Measurements from ENCODE around the gene UBL4B.

Gene UBL4B

DNA sequence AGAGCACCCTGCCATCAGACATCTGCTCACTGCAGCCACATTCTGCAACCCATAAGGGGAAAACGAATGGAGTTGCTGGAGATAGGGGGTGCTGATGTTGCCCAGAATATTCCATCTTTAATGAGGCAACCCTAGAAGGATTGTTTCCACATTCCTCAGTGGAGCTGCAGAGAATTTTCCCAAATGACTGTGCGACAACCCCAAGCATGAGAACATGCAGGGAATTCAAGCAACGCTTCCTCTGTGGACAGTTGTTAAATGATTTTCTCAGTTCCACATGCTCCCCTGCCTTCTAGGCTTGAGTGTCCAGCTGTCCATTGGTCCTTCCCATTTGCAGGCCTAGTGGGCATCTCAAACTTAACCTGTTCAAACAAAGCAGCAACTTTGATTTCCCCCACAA is 20.5 kb upstream of the UBL4B start:
- Histone ChIP-seq H3K9me3 (ENCODE audit: low read length) (no peaks in the 10 kb centered on the region), H3K4me1 (ENCODE audit: insufficient read depth, low read length, severe bottlenecking) (no peaks in the 10 kb centered on the region), H3K27ac (ENCODE audit: low read depth, low read length, poor library complexity, severe bottlenecking) (no peak overlapping the region), H3K79me2 (ENCODE audit: insufficient read depth, low read length) (no peaks in the 10 kb centered on the region), H4K20me1 (ENCODE audit: insufficient read depth, low read length) (no peaks in the 10 kb centered on the region), H3K4me3 (ENCODE audit: low read depth, low read length, poor library complexity, severe bottlenecking) (no peak overlapping the region), H3K9ac (ENCODE audit: low read length) (no peak overlapping the region), H3F3A (ENCODE audit: insufficient read depth, low read length) (no peaks in the 10 kb centered on the region), H3K4me2 (ENCODE audit: low read length) (no peak overlapping the region), H3K36me3 (ENCODE audit: insufficient read depth, low read length) (no peaks in the 10 kb centered on the region), H3K9me2 (ENCODE audit: low read depth, low read length) (no peaks in the 10 kb centered on the region), H3K27me3 (ENCODE audit: insufficient read depth, low read length) (no peaks in the 10 kb centered on the region), H2AFZ (ENCODE audit: low read length) (no peak overlapping the region)
- no peak for TF ChIP-seq EZH2 (IDR thresholded peaks at IDR 0.05; ENCODE audit: borderline replicate concordance, low read length)
- TF ChIP-seq, protein P1, sequence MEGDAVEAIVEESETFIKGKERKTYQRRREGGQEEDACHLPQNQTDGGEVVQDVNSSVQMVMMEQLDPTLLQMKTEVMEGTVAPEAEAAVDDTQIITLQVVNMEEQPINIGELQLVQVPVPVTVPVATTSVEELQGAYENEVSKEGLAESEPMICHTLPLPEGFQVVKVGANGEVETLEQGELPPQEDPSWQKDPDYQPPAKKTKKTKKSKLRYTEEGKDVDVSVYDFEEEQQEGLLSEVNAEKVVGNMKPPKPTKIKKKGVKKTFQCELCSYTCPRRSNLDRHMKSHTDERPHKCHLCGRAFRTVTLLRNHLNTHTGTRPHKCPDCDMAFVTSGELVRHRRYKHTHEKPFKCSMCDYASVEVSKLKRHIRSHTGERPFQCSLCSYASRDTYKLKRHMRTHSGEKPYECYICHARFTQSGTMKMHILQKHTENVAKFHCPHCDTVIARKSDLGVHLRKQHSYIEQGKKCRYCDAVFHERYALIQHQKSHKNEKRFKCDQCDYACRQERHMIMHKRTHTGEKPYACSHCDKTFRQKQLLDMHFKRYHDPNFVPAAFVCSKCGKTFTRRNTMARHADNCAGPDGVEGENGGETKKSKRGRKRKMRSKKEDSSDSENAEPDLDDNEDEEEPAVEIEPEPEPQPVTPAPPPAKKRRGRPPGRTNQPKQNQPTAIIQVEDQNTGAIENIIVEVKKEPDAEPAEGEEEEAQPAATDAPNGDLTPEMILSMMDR (IDR thresholded peaks at IDR 0.05; ENCODE audit: low read length), result no peak

DNA sequence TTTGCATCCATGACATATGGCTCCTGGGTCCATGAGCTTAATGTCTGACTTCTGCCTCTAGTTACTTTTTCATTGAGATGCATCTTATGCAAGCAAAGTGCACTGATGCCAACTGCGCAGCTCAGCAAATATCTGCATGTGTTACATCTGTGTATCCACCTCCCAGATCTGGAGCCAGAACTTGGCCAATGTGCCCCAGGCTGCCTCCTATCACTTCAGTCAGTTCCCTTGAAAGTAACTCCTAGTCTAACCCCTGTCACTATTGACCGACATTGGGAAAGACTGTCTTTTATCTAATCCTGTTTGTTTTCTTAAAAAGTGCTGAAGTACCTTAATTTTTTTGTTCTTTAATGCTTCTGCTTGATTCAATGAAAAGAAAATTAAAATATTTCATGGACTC is 19.3 kb upstream of the UBL4B start:
- H3K4me1 ChIP-seq (ENCODE audit: insufficient read depth, low read length, severe bottlenecking), result no peaks in the 10 kb centered on the region
- no peak overlapping the region for H3K4me2 ChIP-seq (ENCODE audit: low read length)
- no peaks in the 10 kb centered on the region for H3F3A ChIP-seq (ENCODE audit: insufficient read depth, low read length)
- H2AFZ ChIP-seq (ENCODE audit: low read length), result no peak overlapping the region
- no peaks in the 10 kb centered on the region for H3K9me3 ChIP-seq (ENCODE audit: low read length)
- H3K27ac ChIP-seq (ENCODE audit: low read depth, low read length, poor library complexity, severe bottlenecking), result no peak overlapping the region
- H3K9me2 ChIP-seq (ENCODE audit: low read depth, low read length), result no peaks in the 10 kb centered on the region
- H3K36me3 ChIP-seq (ENCODE audit: insufficient read depth, low read length), result no peaks in the 10 kb centered on the region
- H3K4me3 ChIP-seq (ENCODE audit: low read depth, low read length, poor library complexity, severe bottlenecking), result no peak overlapping the region
- no peaks in the 10 kb centered on the region for H4K20me1 ChIP-seq (ENCODE audit: insufficient read depth, low read length)
- H3K9ac ChIP-seq (ENCODE audit: low read length), result no peak overlapping the region
- H3K27me3 ChIP-seq (ENCODE audit: insufficient read depth, low read length), result no peaks in the 10 kb centered on the region
- no peaks in the 10 kb centered on the region for H3K79me2 ChIP-seq (ENCODE audit: insufficient read depth, low read length)
- TF ChIP-seq EZH2 (IDR thresholded peaks at IDR 0.05; ENCODE audit: borderline replicate concordance, low read length), result no peak
- TF ChIP-seq, protein P1 (IDR thresholded peaks at IDR 0.05; ENCODE audit: low read length), result no peak

DNA sequence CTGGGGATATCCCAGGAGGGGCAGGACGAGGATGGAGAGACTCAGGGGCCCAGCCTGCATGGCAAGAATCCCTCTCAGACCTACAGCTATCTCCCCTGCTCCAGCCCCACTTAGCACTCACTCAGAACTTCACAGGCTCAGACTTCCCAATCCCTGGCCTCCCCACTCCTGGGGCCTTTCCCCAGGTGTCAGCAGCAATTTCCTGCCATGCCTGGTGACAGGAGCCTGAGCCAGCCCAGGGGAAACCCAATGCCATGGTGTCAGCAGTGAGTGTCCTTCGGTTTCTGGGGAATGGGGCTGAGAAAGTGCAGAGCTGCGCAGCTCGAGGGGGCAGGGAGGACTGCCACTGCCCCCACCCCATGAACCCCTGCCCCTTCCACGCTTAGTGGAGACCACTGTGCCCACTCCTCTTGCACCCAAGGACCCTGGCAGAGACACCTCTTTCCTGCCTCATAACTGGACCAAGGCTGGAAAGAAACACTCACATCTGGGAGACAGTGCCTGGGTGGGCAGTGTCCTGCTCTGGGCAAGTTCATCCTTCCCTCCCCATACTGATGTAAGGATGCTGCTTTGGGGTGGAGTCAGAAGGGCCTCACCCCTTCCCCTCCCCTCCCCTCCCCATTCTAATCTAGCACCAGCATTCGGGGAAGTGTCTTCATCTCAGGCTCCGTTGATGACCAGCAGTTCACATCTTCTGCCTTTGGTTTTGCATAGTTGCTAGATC is 17.1 kb upstream of the UBL4B start:
- Histone ChIP-seq H3K27me3 (ENCODE audit: insufficient read depth, low read length) (no peaks in the 10 kb centered on the region), H3K36me3 (ENCODE audit: insufficient read depth, low read length) (no peaks in the 10 kb centered on the region), H3K4me1 (ENCODE audit: insufficient read depth, low read length, severe bottlenecking) (no peaks in the 10 kb centered on the region), H4K20me1 (ENCODE audit: insufficient read depth, low read length) (no peaks in the 10 kb centered on the region), H3K9me3 (ENCODE audit: low read length) (no peaks in the 10 kb centered on the region), H3K4me2 (ENCODE audit: low read length) (no peak overlapping the region), H3K9me2 (ENCODE audit: low read depth, low read length) (no peaks in the 10 kb centered on the region), H3K4me3 (ENCODE audit: low read depth, low read length, poor library complexity, severe bottlenecking) (no peak overlapping the region), H3K79me2 (ENCODE audit: insufficient read depth, low read length) (no peaks in the 10 kb centered on the region), H2AFZ (ENCODE audit: low read length) (no peak overlapping the region), H3K9ac (ENCODE audit: low read length) (no peak overlapping the region), H3K27ac (ENCODE audit: low read depth, low read length, poor library complexity, severe bottlenecking) (no peak overlapping the region), H3F3A (ENCODE audit: insufficient read depth, low read length) (no peaks in the 10 kb centered on the region)
- TF ChIP-seq EZH2 (IDR thresholded peaks at IDR 0.05; ENCODE audit: borderline replicate concordance, low read length), result no peak
- TF ChIP-seq, protein P1 (IDR thresholded peaks at IDR 0.05; ENCODE audit: low read length), result no peak

All from OCI-LY1 (cell line).